Measurements from ENCODE around the gene WDCP. TPM values are rescaled to one million over a fixed set of nuclear protein-coding genes. Genes with fewer than 3 reads are reported as not detected.
"Not testable (repeated sequence)": the region's sequence is repeated elsewhere in the genome, so short reads cannot be mapped to it uniquely, and the experiment has no call there.

The WDCP gene
- 1 to 10 TPM in 5 of 6 donors, not detected in 1; 4.1 to 9.8 (median 5.2) TPM for polyA plus RNA-seq (ENCODE audit: low read depth in 6 of 6)

DNA sequence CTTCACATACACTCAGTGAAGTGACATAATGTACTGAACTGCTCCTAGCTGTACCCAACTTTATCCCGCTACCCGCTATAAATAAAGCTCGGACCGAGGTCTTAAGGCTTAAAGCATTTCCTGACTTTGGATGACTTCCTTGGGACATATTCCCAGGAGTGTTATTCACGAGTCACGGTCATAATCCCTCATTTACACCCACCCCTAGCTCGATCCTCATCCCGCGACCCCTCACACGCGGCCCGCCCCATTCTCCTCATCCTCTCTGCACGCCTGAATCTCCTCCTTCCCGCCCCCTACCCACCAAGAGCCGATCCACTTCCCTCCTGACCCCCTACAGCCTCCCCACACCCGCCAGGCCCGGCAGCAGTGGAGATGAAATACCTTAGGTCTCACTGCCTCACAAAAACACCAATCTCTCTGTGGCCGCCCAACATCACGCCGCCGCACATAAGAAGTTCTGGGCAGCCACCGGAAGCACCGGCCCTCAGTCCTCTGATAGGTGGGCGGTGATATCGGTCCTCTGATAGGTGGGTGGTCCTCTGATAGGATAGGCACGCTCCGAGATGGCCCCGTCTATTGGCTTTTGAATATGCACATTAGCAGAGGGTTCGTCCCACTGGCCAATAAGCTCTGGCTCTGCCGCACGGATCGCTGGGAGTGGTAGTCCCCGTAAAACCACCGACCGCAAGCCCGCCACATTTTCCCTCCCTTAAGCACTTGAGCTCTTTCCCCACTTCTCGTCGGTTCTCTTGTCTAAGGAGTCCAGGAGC, at the start of gene WDCP:
Gene WDCP, minus strand, starts transcription at position 462 of the 773 bp plus-strand sequence. CDS start 7,897 bp downstream, outside the sequence.
- Mint-ChIP-seq H3K4me1 (peaks cover 19 to 33% (median 24%) of the 10 kb centered on the region in 3 donors), H3K27me3 (no peaks in the 10 kb centered on the region), H3K4me3 (peak within 1 kb of the TSS; percentile 88 to 100 (median 98)), H3K36me3 (no peaks in the 10 kb centered on the region), H3K9me3 (no peaks in the 10 kb centered on the region), H3K27ac (peak within 1 kb of the TSS; percentile 83 to 98 (median 92))
- peak; percentile 92 for DNase-seq
- ATAC-seq (ENCODE audit: low read depth in 2 of 2): peak; percentile 99

- H3K4me1 Mint-ChIP-seq; H3K27ac Mint-ChIP-seq; DNase-seq; H3K9me3 Mint-ChIP-seq; ATAC-seq (ENCODE audit: low read depth in 2 of 2); H3K27me3 Mint-ChIP-seq: not testable (repeated sequence)
- Mint-ChIP-seq H3K4me3 (peak overlapping the region in 1 of 8 donors; percentile 10), H3K36me3 (peaks cover 8 to 15% of the 10 kb centered on the region in 2 donors)
These were observed 48.0 kb upstream of the WDCP start for GRCh38 chr2:24095171-24095677.

GRCh38 chr2:24093270-24093669, 46.1 kb upstream of the WDCP start:
- H3K27me3 Mint-ChIP-seq; H3K4me3 Mint-ChIP-seq; H3K9me3 Mint-ChIP-seq; H3K4me1 Mint-ChIP-seq; H3K27ac Mint-ChIP-seq; DNase-seq; ATAC-seq (ENCODE audit: low read depth in 2 of 2): not testable (repeated sequence)
- H3K36me3 Mint-ChIP-seq: peaks cover 8 to 13% of the 10 kb centered on the region in 2 donors

- Mint-ChIP-seq H3K36me3 (no peaks in the 10 kb centered on the region), H3K27me3 (no peaks in the 10 kb centered on the region), H3K9me3 (peaks cover 0 to 2% (median 0%) of the 10 kb centered on the region in 7 donors), H3K4me1 (peaks cover 3 to 11% (median 8%) of the 10 kb centered on the region in 3 donors), H3K4me3 (no peak overlapping the region), H3K27ac (no peak overlapping the region)
- ATAC-seq (ENCODE audit: low read depth in 2 of 2) (no peak), DNase-seq (no peak)
These were observed 41.7 kb upstream of the WDCP start for GRCh38 chr2:24088821-24089359.

DNA sequence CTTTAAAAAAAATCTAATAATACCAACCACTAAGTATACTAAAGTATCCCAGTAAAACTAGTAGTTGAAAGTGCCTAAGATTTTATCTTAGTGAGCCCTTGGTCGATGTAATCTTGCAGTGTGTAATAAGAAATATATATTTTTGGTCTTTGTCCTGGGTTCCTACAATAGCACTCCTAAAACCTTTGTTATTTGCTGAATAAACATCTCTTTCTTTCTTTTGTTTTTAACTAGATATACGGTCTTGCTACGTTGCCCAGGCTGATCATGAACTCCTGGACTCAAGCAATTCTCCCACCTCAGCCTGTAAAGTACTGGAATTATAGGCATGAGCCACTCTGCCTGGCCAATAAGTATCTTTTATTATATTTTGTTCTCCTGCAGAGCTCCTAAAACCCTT, 39.8 kb upstream of the WDCP start:
- no peak for ATAC-seq (ENCODE audit: low read depth in 2 of 2)

GRCh38 chr2:24086241-24086640, 39.0 kb upstream of the WDCP start:
- Mint-ChIP-seq H3K4me3 (peak overlapping the region in 2 of 8 donors; percentile 69 to 72), H3K36me3 (peaks cover 0 to 8% of the 10 kb centered on the region in 2 donors)
- ATAC-seq (ENCODE audit: low read depth in 2 of 2): no peak

More for the DNA sequence above, 39.8 kb upstream of the WDCP start:
- peaks cover 14 to 17% (median 14%) of the 10 kb centered on the region in 3 donors for H3K4me1 Mint-ChIP-seq
- peaks cover 0 to 6% of the 10 kb centered on the region in 2 donors for H3K36me3 Mint-ChIP-seq
- no peaks in the 10 kb centered on the region for H3K9me3 Mint-ChIP-seq
- H3K27ac Mint-ChIP-seq: peak overlapping the region in 1 of 6 donors; percentile 51
- DNase-seq: no peak
- peak overlapping the region in 1 of 8 donors; percentile 75 for H3K4me3 Mint-ChIP-seq
- H3K27me3 Mint-ChIP-seq: no peaks in the 10 kb centered on the region

GRCh38 chr2:24085200-24085489, 38.0 kb upstream of the WDCP start:
- Mint-ChIP-seq H3K9me3 (no peaks in the 10 kb centered on the region), H3K27ac (peak overlapping the region in 1 of 6 donors; percentile 70), H3K36me3 (peaks cover 0 to 8% of the 10 kb centered on the region in 2 donors)

More at GRCh38 chr2:24086241-24086640, 39.0 kb upstream of the WDCP start:
- H3K9me3 Mint-ChIP-seq: no peaks in the 10 kb centered on the region
- H3K4me1 Mint-ChIP-seq: peaks cover 14 to 17% (median 14%) of the 10 kb centered on the region in 3 donors
- no peak for DNase-seq
- no peak overlapping the region for H3K27ac Mint-ChIP-seq
- H3K27me3 Mint-ChIP-seq: no peaks in the 10 kb centered on the region

DNA sequence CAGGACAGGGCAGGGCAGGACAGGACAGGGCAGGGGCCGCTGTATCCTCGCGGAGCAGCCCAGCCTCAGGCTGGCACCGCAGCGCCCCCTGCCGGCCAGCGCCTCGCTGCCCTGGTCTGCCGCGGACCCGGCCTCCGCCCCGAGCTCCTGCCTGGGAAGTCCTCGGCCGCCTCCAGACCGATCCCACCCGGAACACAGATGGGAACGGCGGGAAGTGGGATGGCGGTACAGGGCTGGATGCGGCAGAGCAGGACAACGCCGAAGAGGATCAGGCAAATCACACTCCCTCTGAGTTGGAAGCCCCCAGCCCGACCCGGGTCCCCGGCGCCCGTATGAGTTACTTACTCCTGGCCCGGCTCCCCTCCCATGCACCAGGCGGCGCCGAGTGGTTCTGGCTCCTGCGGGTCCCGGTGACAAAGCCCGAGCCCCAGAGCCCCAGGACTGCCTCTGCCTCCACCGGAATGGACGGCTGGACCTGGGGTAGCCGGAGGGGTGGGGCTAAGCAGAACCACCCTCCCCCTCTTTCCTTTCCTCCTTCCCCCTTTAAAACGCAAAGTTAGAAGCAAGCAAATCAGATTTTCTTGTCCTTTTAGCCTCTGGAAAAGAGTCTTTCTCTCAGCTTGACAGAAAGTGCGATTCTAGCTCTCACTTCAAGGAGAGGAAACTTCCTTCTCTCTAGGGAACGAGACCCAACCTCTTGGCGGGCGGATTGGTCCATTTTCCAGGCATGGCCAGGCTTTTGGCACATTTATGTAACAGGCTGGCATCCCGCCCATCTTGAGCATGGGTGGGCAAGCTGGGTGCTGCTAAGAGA, 37.4 kb upstream of the WDCP start, which contains the start of gene TP53I3:
Gene TP53I3, minus strand, starts transcription at position 449 of the 814 bp plus-strand sequence. CDS start 508 bp downstream, outside the sequence.
- H3K27ac Mint-ChIP-seq: peak within 1 kb of the TSS; percentile 33 to 93 (median 86)
- H3K9me3 Mint-ChIP-seq: no peaks in the 10 kb centered on the region
- DNase-seq (peak; percentile 84), ATAC-seq (ENCODE audit: low read depth in 2 of 2) (peak; percentile 81 to 82)
- H3K27me3 Mint-ChIP-seq: no peaks in the 10 kb centered on the region
- H3K4me3 Mint-ChIP-seq: peak within 1 kb of the TSS; percentile 89 to 97 (median 92)
- H3K4me1 Mint-ChIP-seq: peaks cover 14 to 17% (median 14%) of the 10 kb centered on the region in 3 donors
- H3K36me3 Mint-ChIP-seq: peaks cover 0 to 8% of the 10 kb centered on the region in 2 donors

More at GRCh38 chr2:24085200-24085489, 38.0 kb upstream of the WDCP start:
- Mint-ChIP-seq H3K27me3 (no peaks in the 10 kb centered on the region), H3K4me1 (peaks cover 14 to 17% (median 14%) of the 10 kb centered on the region in 3 donors), H3K4me3 (peak overlapping the region in 7 of 8 donors; percentile 24 to 97 (median 92))
- DNase-seq (no peak), ATAC-seq (ENCODE audit: low read depth in 2 of 2) (no peak)

- ATAC-seq (ENCODE audit: low read depth in 2 of 2) (peak; percentile 84 to 88), DNase-seq (peak; percentile 69)
- H3K4me1 Mint-ChIP-seq: peaks cover 14 to 17% (median 14%) of the 10 kb centered on the region in 3 donors
- peak overlapping the region; percentile 89 to 97 (median 92) for H3K4me3 Mint-ChIP-seq
- peaks cover 0 to 8% of the 10 kb centered on the region in 2 donors for H3K36me3 Mint-ChIP-seq
- H3K9me3 Mint-ChIP-seq: no peaks in the 10 kb centered on the region
- H3K27me3 Mint-ChIP-seq: no peaks in the 10 kb centered on the region
- peak overlapping the region; percentile 33 to 93 (median 86) for H3K27ac Mint-ChIP-seq
These were observed 36.6 kb upstream of the WDCP start for GRCh38 chr2:24083567-24084385.

GRCh38 chr2:24082787-24083566, 35.8 kb upstream of the WDCP start:
- peak overlapping the region in 6 of 8 donors; percentile 89 to 97 (median 92) for H3K4me3 Mint-ChIP-seq
- H3K9me3 Mint-ChIP-seq: no peaks in the 10 kb centered on the region
- ATAC-seq (ENCODE audit: low read depth in 2 of 2) (no peak), DNase-seq (no peak)
- no peaks in the 10 kb centered on the region for H3K27me3 Mint-ChIP-seq
- peak overlapping the region in 3 of 6 donors; percentile 82 to 91 (median 89) for H3K27ac Mint-ChIP-seq
- peaks cover 14 to 17% (median 14%) of the 10 kb centered on the region in 3 donors for H3K4me1 Mint-ChIP-seq
- H3K36me3 Mint-ChIP-seq: peaks cover 0 to 8% of the 10 kb centered on the region in 2 donors

DNA sequence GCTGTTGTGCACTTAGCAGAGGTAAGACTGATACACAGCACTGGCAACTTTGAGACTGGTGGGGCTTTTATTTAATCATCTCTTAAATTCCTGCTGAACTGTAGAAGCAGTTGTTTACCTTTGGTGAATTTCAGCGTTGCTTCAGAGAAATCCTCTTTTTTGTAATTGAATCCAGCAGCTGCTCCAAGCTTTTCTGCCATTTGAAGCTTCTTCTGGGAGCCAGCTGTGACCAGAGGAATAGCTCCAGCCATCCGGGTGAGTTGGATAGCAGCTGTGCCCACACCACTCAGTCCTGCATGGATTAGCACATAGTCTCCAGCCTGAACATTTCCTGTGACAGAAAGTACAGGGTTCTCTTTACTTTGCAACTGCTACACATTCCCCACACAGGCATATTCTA, 33.5 kb upstream of the WDCP start:
- Mint-ChIP-seq H3K27ac (no peak overlapping the region), H3K27me3 (no peaks in the 10 kb centered on the region), H3K9me3 (no peaks in the 10 kb centered on the region), H3K36me3 (peaks cover 0 to 8% of the 10 kb centered on the region in 2 donors), H3K4me1 (peaks cover 19 to 32% (median 24%) of the 10 kb centered on the region in 3 donors), H3K4me3 (peak overlapping the region in 1 of 8 donors; percentile 61)
- ATAC-seq (ENCODE audit: low read depth in 2 of 2): no peak
- no peak for DNase-seq
